ENCODE results near the gene CPNE5.

The CPNE5 gene

GRCh38 chr6:36700071-36700812 is 139.0 kb downstream of the CPNE5 start:
- peaks cover 56% of the 10 kb centered on the region for H3K4me1 ChIP-seq (ENCODE audit: insufficient read depth, low read length, poor library complexity, severe bottlenecking)
- no peaks in the 10 kb centered on the region for H3K9me3 ChIP-seq (ENCODE audit: insufficient read depth, low read depth, low read length)
- no peaks in the 10 kb centered on the region for H3K27me3 ChIP-seq (ENCODE audit: insufficient read depth, low read length, poor library complexity, severe bottlenecking)
- H3K4me2 ChIP-seq (ENCODE audit: low read depth, low read length, poor library complexity, severe bottlenecking), result peak overlapping the region; percentile 91
- peaks cover 62% of the 10 kb centered on the region for H3K79me2 ChIP-seq (ENCODE audit: insufficient read depth, low read length)
- H3F3A ChIP-seq (ENCODE audit: low read depth), result 0 out of 2 replicates have a peak, but pooled peaks cover 3% of the 10 kb centered on the region
- peaks cover 51% of the 10 kb centered on the region for H4K20me1 ChIP-seq (ENCODE audit: insufficient read depth, low read length, poor library complexity, severe bottlenecking)
- H3K36me3 ChIP-seq (ENCODE audit: insufficient read depth, low read length), result peaks cover 4% of the 10 kb centered on the region; the same call in 1 of the 2 replicates
- H3K9ac ChIP-seq (ENCODE audit: low read depth, low read length, poor library complexity, severe bottlenecking), result peak overlapping the region; percentile 98
- TF ChIP-seq CTCF (conservative IDR thresholded peaks at IDR 0.05; ENCODE audit: low read length) (no peak), EZH2phosphoT487 (IDR thresholded peaks at IDR 0.05; ENCODE audit: borderline replicate concordance) (no peak)
- H3K9me2 ChIP-seq (replicated peaks; ENCODE audit: low read depth, low read length), result no peaks in the 10 kb centered on the region
- H2AFZ ChIP-seq (ENCODE audit: low read length), result no peak overlapping the region
- H3K4me3 ChIP-seq (ENCODE audit: low read length, poor library complexity, severe bottlenecking), result peak overlapping the region; percentile 95

- Histone ChIP-seq H4K20me1 (ENCODE audit: insufficient read depth, low read length, poor library complexity, severe bottlenecking) (peaks cover 49% of the 10 kb centered on the region), H2AFZ (ENCODE audit: low read length) (no peak overlapping the region), H3F3A (ENCODE audit: low read depth) (0 out of 2 replicates have a peak, but pooled peaks cover 3% of the 10 kb centered on the region), H3K4me1 (ENCODE audit: insufficient read depth, low read length, poor library complexity, severe bottlenecking) (peaks cover 60% of the 10 kb centered on the region), H3K79me2 (ENCODE audit: insufficient read depth, low read length) (peaks cover 62% of the 10 kb centered on the region), H3K9ac (ENCODE audit: low read depth, low read length, poor library complexity, severe bottlenecking) (peak overlapping the region; percentile 98), H3K9me2 (replicated peaks; ENCODE audit: low read depth, low read length) (no peaks in the 10 kb centered on the region), H3K27me3 (ENCODE audit: insufficient read depth, low read length, poor library complexity, severe bottlenecking) (no peaks in the 10 kb centered on the region), H3K4me3 (ENCODE audit: low read length, poor library complexity, severe bottlenecking) (peak overlapping the region; percentile 95), H3K36me3 (ENCODE audit: insufficient read depth, low read length) (peaks cover 3% of the 10 kb centered on the region; the same call in 1 of the 2 replicates), H3K9me3 (ENCODE audit: insufficient read depth, low read depth, low read length) (no peaks in the 10 kb centered on the region), H3K4me2 (ENCODE audit: low read depth, low read length, poor library complexity, severe bottlenecking) (peak overlapping the region; percentile 91)
- TF ChIP-seq EZH2phosphoT487 (IDR thresholded peaks at IDR 0.05; ENCODE audit: borderline replicate concordance) (no peak), CTCF (conservative IDR thresholded peaks at IDR 0.05; ENCODE audit: low read length) (no peak)
Observed at GRCh38 chr6:36699348-36699747, 139.9 kb downstream of the CPNE5 start.

DNA sequence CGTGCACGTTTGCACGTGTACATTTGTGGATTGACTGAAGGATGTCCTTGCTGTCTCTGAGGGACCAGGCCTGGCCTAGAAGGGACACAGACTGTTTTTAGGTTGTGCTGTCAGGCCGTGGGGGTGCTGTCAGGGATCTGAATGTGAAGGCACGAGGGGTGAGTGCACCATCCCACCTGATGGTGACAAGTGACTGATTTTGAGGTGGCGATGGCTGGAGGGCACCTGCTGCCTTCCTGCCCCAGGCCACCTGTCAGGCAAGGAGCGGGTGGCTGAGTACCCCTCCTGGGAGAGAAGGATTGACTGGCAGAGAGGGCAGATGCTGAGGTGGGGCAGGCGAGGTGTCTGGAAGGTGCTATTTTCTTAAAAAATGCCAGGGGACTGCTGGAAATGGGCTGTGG is 140.4 kb downstream of the CPNE5 start:
- peaks cover 59% of the 10 kb centered on the region for H3K4me1 ChIP-seq (ENCODE audit: insufficient read depth, low read length, poor library complexity, severe bottlenecking)
- no peaks in the 10 kb centered on the region for H3K27me3 ChIP-seq (ENCODE audit: insufficient read depth, low read length, poor library complexity, severe bottlenecking)

More for the DNA sequence above, 140.4 kb downstream of the CPNE5 start:
- Histone ChIP-seq H3F3A (ENCODE audit: low read depth) (0 out of 2 replicates have a peak, but pooled peaks cover 3% of the 10 kb centered on the region), H3K9me3 (ENCODE audit: insufficient read depth, low read depth, low read length) (no peaks in the 10 kb centered on the region), H4K20me1 (ENCODE audit: insufficient read depth, low read length, poor library complexity, severe bottlenecking) (peaks cover 46% of the 10 kb centered on the region), H3K9me2 (replicated peaks; ENCODE audit: low read depth, low read length) (no peaks in the 10 kb centered on the region), H2AFZ (ENCODE audit: low read length) (no peak overlapping the region), H3K9ac (ENCODE audit: low read depth, low read length, poor library complexity, severe bottlenecking) (peak overlapping the region; percentile 98), H3K36me3 (ENCODE audit: insufficient read depth, low read length) (no peaks in the 10 kb centered on the region; the same call in 1 of the 2 replicates), H3K4me2 (ENCODE audit: low read depth, low read length, poor library complexity, severe bottlenecking) (peak overlapping the region; percentile 91), H3K79me2 (ENCODE audit: insufficient read depth, low read length) (peaks cover 62% of the 10 kb centered on the region), H3K4me3 (ENCODE audit: low read length, poor library complexity, severe bottlenecking) (peak overlapping the region; percentile 95)
- TF ChIP-seq EZH2phosphoT487 (IDR thresholded peaks at IDR 0.05; ENCODE audit: borderline replicate concordance) (no peak), CTCF (conservative IDR thresholded peaks at IDR 0.05; ENCODE audit: low read length) (no peak)

Measured in Loucy (cell line).